CD4-positive, alpha-beta T cell (primary cell): ENCODE measurements around the gene BUB3. TPM values are rescaled to one million over a fixed set of nuclear protein-coding genes. Genes with fewer than 3 reads are reported as not detected.

Experiments
- ATAC-seq: fragments of 200-7000 bp; cut with Tn5 transposase; one replicate; pipeline ENCODE4 v1.10.0; 2022; ENCODE audit warnings: mild to moderate bottlenecking; ENCODE audit not compliant: poor library complexity
- CTCF ChIA-PET: fragments of 350-600 bp; sonication (Branson Sonifier 250); formaldehyde crosslinking; loops from one replicate; lab custom pipeline; 2021; ENCODE audit warnings: antibody characterized with exemption, inconsistent platforms; lab: Charles Lee
- POLR2A ChIA-PET: fragments of 350-600 bp; sonication (Branson Sonifier 250); formaldehyde crosslinking; loops from one replicate; lab custom pipeline; 2021; ENCODE audit warnings: antibody characterized with exemption, inconsistent platforms; lab: Charles Lee
- DNase-seq, 14 experiments: peaks; one replicate each; pipeline ENCODE4 v3.0.0-alpha.2; 2013 to 2020; ENCODE audit warnings: mixed read lengths in 2 of 14
- H3K27ac ChIP-seq, 2 donors: one replicate each; pipeline versions ENCODE4 v1.5.1 to v1.7.0; 2013; ENCODE audit warnings: low read length in 2 of 2, low read depth in 1 of 2, mild to moderate bottlenecking in 1 of 2
- H3K27me3 ChIP-seq, 2 experiments: 1 replicate in 1 of 2; 2 replicates in 1 of 2; pipeline versions ENCODE4 v1.6.1 to v1.7.0; 2013; ENCODE audit warnings: low read length in 2 of 2, control low read depth in 1 of 2, mild to moderate bottlenecking in 1 of 2, moderate library complexity in 1 of 2; ENCODE audit not compliant: insufficient read depth in 2 of 2, control insufficient read depth in 1 of 2
- H3K36me3 ChIP-seq: one replicate; pipeline ENCODE4 v1.6.1; 2013; ENCODE audit warnings: low read length, control low read depth; ENCODE audit not compliant: insufficient read depth
- H3K4me1 ChIP-seq: one replicate; pipeline ENCODE4 v1.6.1; 2013; ENCODE audit warnings: low read length, control low read depth; ENCODE audit not compliant: insufficient read depth
- H3K4me3 ChIP-seq: one replicate; pipeline ENCODE4 v1.5.1; 2013; ENCODE audit warnings: mild to moderate bottlenecking, low read length, moderate library complexity
- H3K9me3 ChIP-seq, 2 experiments: 1 replicate in 1 of 2; 2 replicates in 1 of 2; pipeline versions ENCODE4 v1.6.1 to v1.7.0; 2013; ENCODE audit warnings: low read length in 2 of 2, mild to moderate bottlenecking in 2 of 2, control low read depth in 1 of 2, moderate library complexity in 1 of 2; ENCODE audit not compliant: control insufficient read depth in 1 of 2, insufficient read depth in 1 of 2
- H3K27ac Mint-ChIP-seq: one replicate; pipeline ENCODE4 v1.8.0; 2020; ENCODE audit warnings: mixed read lengths
- H3K27me3 Mint-ChIP-seq: one replicate; pipeline ENCODE4 v1.8.0; 2021; ENCODE audit warnings: mixed read lengths
- H3K36me3 Mint-ChIP-seq: one replicate; pipeline ENCODE4 v1.8.0; 2021; ENCODE audit warnings: low read depth, mixed read lengths
- H3K4me1 Mint-ChIP-seq: one replicate; pipeline ENCODE4 v1.8.0; 2021; ENCODE audit warnings: low read depth, mixed read lengths
- H3K4me3 Mint-ChIP-seq: one replicate; pipeline ENCODE4 v1.8.0; 2020; ENCODE audit warnings: mild to moderate bottlenecking, mixed read lengths
- H3K9me3 Mint-ChIP-seq: one replicate; pipeline ENCODE4 v1.8.0; 2020; ENCODE audit warnings: mixed read lengths
- intact Hi-C, 2 experiments: fragments of 100-400 bp; cut with DNase I in 1 of 2; cut with micrococcal nuclease in 1 of 2; formaldehyde crosslinking; loops; one replicate each; pipeline versions ENCODE4 v1.15.1 to v1.9.0; 2023 to 2025; cut with DNase I, micrococcal nuclease
- total RNA-seq, 174 experiments: library from RNA in 2 of 174; stranded (reverse) in 2 of 174; gene quantifications; one replicate each; pipeline ENCODE4 v1.2.3 and lab custom pipeline; 2021 to 2026
- TF ChIP-seq, protein P1 (sequence below): fragments of 200-600 bp; IDR thresholded peaks from one replicate; pipeline ENCODE4 v1.8.0; 2022; ENCODE audit warnings: antibody characterized with exemption, mild to moderate bottlenecking

The BUB3 gene
- total RNA-seq, 2 experiments from 2014 or later: 167 to 178 TPM

DNA sequence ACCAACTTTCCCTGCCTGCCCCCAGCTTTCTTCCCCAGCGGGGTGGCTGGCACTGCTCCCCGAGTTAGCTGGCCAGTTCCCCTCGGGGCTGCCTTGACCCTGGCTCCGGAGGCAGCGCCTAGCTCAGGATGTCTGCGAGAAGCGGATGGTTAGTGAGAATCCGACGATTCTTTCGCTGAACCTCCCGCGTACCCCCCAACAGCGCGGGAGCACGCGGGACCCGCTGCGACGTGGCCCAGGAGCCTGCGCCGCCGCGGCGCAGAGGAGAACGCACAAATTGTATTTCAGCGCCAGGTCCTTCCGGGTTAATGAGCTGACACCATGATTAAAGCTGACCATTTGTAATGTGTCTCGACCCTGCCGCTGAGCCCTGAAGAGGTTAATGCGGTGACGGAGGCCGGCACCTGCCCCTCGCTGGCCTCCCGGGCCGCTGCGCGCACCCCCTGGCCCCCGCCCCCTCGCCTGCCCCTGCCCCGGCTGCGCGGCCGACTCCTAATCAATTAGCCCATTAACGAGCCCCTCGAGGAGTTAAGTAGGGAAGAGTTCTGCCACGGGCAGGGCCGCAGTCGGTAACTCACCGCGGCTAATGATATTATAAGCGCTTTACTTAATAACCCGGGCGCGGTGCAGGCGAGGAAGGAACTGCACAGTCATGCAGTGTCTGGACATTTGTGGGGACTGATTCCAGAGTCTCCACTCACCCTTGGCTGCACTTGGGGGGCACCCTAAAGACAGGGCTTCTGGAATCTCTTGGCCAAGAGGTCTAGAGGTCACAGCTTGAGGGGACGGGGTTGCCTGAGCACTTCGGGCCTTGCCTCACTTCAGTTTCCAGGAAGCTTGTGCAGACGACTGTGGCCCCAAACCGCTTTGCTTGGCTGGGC is 7.9 kb upstream of the BUB3 start:
- H3K36me3 ChIP-seq: no peaks in the 10 kb centered on the region
- H3K4me1 ChIP-seq: peaks cover 93% of the 10 kb centered on the region
- intact Hi-C loops: no loop called here
- H3K4me3 ChIP-seq: no peak overlapping the region
- no peak overlapping the region for H3K27ac ChIP-seq
- H3K36me3 Mint-ChIP-seq: no peaks in the 10 kb centered on the region
- H3K9me3 ChIP-seq: peaks cover 0 to 66% of the 10 kb centered on the region in 2 experiments
- no peaks in the 10 kb centered on the region for H3K9me3 Mint-ChIP-seq
- ChIA-PET POLR2A (interaction anchor here (2.1 to 3.3 kb wide), 2 partner anchors 8 to 95 kb away, joined by 7 to 13 read pairs; partner anchors contain the start of gene BUB3), CTCF (no interaction called here)
- ATAC-seq: no peak
- peak in 1 of 14 experiments; percentile 20 for DNase-seq
- TF ChIP-seq, protein P1, sequence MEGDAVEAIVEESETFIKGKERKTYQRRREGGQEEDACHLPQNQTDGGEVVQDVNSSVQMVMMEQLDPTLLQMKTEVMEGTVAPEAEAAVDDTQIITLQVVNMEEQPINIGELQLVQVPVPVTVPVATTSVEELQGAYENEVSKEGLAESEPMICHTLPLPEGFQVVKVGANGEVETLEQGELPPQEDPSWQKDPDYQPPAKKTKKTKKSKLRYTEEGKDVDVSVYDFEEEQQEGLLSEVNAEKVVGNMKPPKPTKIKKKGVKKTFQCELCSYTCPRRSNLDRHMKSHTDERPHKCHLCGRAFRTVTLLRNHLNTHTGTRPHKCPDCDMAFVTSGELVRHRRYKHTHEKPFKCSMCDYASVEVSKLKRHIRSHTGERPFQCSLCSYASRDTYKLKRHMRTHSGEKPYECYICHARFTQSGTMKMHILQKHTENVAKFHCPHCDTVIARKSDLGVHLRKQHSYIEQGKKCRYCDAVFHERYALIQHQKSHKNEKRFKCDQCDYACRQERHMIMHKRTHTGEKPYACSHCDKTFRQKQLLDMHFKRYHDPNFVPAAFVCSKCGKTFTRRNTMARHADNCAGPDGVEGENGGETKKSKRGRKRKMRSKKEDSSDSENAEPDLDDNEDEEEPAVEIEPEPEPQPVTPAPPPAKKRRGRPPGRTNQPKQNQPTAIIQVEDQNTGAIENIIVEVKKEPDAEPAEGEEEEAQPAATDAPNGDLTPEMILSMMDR: no peak
- H3K27me3 ChIP-seq: peaks cover 96 to 98% of the 10 kb centered on the region in 2 experiments
- peaks cover 81% of the 10 kb centered on the region for H3K27me3 Mint-ChIP-seq
- H3K27ac Mint-ChIP-seq: no peak overlapping the region
- peaks cover 76% of the 10 kb centered on the region for H3K4me1 Mint-ChIP-seq
- H3K4me3 Mint-ChIP-seq: peak overlapping the region; percentile 74

DNA sequence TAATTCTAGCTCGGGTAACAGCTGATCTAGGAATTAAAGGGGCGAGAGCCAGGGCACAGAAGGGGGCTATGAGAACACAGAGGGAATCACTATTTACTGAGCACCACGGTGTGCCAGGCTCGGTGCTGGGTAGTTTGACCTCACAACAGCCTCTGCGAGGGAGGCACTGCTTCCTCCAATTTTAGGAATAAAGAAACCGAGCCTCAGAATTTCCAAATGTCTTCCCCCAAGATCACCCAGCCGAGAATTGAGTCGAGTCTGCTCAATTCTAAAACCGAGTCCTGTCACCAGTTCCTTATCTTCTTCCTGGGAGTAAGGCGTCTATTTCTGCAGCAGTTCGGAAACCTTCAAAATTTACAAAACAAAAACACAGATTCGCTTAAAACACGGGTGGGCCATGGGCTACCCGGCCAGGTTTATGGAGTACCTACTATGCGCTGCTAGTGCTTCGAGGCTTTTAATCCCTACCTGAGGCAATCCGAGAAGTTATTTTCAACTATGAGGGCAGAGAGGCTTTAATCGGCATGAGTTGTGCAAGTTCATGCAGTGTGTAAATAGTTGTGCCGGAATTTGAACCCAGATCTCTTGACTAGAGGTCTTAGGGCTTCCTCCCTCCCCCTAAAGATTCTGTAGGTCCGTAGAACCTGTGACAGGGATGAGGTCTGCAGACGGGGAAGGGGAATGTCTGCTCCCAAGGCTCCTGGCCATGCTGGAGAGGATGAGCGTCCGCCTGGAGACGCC is 7.1 kb upstream of the BUB3 start:
- Histone ChIP-seq H3K9me3 (peaks cover 0 to 67% of the 10 kb centered on the region in 2 experiments), H3K4me3 (no peak overlapping the region), H3K4me1 (peaks cover 96% of the 10 kb centered on the region), H3K36me3 (no peaks in the 10 kb centered on the region), H3K27me3 (peaks cover 92 to 94% of the 10 kb centered on the region in 2 experiments), H3K27ac (no peak overlapping the region)
- H3K36me3 Mint-ChIP-seq: no peaks in the 10 kb centered on the region
- TF ChIP-seq, protein P1: no peak
- DNase-seq: no peak
- H3K4me3 Mint-ChIP-seq: peak overlapping the region; percentile 74
- no peaks in the 10 kb centered on the region for H3K9me3 Mint-ChIP-seq
- no peak for ATAC-seq
- POLR2A ChIA-PET: interaction anchor here (3.3 kb wide), 1 partner anchor 95 kb away, joined by 13 read pairs; no protein-coding TSS in a partner anchor
- H3K27ac Mint-ChIP-seq: no peak overlapping the region
- H3K27me3 Mint-ChIP-seq: peaks cover 81% of the 10 kb centered on the region
- intact Hi-C loops: no loop called here
- H3K4me1 Mint-ChIP-seq: peaks cover 75% of the 10 kb centered on the region
- CTCF ChIA-PET: no interaction called here

DNA sequence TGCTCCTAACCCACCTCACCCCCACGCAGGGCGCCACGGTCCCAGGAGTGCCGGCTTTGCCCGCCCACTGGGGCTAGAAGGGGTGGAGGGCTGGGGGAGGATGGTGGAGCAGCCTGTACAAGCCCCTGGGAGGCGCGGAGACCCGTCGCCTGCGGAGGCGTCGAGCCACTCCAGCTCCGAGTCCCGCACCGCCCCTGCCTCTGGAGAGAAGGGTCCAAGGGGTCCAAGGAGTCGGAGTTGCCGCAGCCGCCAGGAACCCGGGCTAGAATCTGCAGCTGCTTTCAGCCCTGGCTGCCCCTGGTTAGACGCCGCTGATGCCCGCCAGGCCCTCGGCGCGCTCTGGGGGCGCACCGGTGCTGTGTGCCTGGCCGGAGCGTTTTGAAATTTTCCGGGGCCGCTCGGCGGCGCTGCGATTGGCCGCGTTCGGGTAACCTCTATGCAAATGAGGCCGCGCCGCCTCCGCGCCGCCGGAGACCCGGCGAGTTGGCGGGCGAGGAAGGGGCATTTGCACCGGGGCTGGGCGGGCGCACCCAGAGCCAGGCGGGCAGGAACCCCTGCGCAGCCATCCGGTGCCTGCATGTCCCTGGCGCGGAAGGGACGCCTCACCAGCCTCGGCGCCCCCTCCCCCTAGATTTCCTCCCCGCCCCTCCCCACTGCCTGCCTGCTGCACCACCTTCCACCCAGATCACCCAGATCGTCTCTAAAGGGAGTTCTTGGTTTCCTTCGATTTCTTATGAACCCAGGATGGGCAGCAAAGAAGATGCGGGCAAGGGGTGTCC is 6.4 kb upstream of the BUB3 start, which contains the start of gene HMX2:
TSS of gene HMX2 (plus strand) at position 502 of the 779 bp plus-strand sequence. CDS start at position 745, 243 bp downstream.
- ChIA-PET CTCF (interaction anchor here (1.6 kb wide), 1 partner anchor 13 kb away, joined by 4 read pairs; no protein-coding TSS in a partner anchor), POLR2A (interaction anchor here (3.3 kb wide), 1 partner anchor 94 kb away, joined by 13 read pairs; no protein-coding TSS in a partner anchor)
- H3K4me3 ChIP-seq: peak within 1 kb of the TSS; percentile 25
- ATAC-seq: peak; percentile 28
- no peaks in the 10 kb centered on the region for H3K36me3 ChIP-seq
- intact Hi-C loops: no loop called here
- H3K9me3 ChIP-seq: peaks cover 0 to 59% of the 10 kb centered on the region in 2 experiments
- DNase-seq: peak in 6 of 14 experiments; percentile 28 to 59 (median 45)
- H3K4me1 ChIP-seq: peaks cover 88% of the 10 kb centered on the region
- TF ChIP-seq, protein P1: no peak
- Mint-ChIP-seq H3K9me3 (no peaks in the 10 kb centered on the region), H3K4me1 (peaks cover 71% of the 10 kb centered on the region), H3K27me3 (peaks cover 74% of the 10 kb centered on the region), H3K27ac (no peak within 1 kb of the TSS), H3K36me3 (no peaks in the 10 kb centered on the region), H3K4me3 (peak within 1 kb of the TSS; percentile 80)
- H3K27ac ChIP-seq: no peak within 1 kb of the TSS
- H3K27me3 ChIP-seq: peaks cover 84 to 86% of the 10 kb centered on the region in 2 experiments
